ENCODE measurements around the gene CABP1.
"Not testable (repeated sequence)": the region's sequence is repeated elsewhere in the genome, so short reads cannot be mapped to it uniquely, and the experiment has no call there.

The CABP1 gene

DNA sequence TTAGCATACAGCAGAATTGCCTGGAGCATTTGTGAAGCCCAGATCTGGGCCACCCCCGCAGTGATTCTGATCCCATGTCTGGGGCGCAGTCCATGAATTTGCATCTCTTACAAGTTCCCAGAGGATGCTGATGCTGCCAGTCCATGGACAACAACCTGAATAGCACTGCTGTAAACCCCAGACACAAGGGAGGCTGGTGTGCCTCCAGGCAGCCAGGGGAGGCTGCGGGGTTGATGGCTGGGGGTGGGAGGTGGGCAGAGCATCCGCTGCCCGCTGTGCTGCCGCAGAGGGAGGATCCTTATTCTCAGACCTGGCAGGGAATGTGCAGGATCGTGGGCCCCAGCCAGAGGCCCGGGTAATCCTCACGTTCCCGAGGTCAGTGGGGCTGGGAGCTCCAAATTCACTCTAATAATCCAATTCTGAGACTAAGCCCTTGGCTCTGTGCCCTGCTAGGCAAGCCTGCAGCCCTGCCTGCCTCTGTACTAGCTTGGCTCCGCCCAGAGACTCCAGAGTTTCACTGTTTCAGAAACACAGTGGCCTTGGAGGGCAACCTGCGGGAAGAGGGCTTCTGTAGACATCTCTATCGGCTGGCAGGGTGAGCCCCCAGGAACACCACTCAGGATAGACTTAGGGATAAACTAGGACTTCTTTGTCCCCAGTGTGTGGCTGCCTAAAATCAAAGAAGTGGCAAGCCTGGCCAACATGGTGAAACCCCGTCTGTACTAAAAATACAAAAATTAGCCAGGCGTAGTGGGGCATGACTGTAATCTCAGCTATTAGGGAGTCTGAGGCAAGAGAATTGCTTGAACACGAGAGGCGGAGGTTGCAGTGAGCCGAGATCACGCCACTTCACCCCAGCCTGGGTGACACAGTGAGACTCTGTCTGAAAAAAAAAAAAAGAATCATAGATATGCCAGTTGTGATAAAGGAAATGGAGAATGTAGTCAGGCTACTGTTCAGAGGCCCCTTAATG is 28.7 kb downstream of the CABP1 start:
- no peak overlapping the region for H3K27ac ChIP-seq (ENCODE audit: low read length)

GRCh38 chr12:120670237-120670636 is 29.8 kb downstream of the CABP1 start:
- H3K27me3 ChIP-seq (ENCODE audit: control insufficient read depth in 1 of 2, insufficient read depth in 2 of 2, low read length in 2 of 2); H3K4me3 ChIP-seq (ENCODE audit: low read length in 2 of 2); H3K9me3 ChIP-seq (ENCODE audit: control insufficient read depth in 2 of 2, low read length in 2 of 2); H3K9ac ChIP-seq (ENCODE audit: low read length in 2 of 2); H3K4me1 ChIP-seq (ENCODE audit: control insufficient read depth, insufficient read depth, low read length); H3K27ac ChIP-seq (ENCODE audit: low read length); H3K36me3 ChIP-seq (ENCODE audit: control insufficient read depth in 2 of 2, insufficient read depth in 2 of 2, low read length in 2 of 2): not testable (repeated sequence)

More for the DNA sequence above, 28.7 kb downstream of the CABP1 start:
- H3K9me3 ChIP-seq (ENCODE audit: control insufficient read depth in 2 of 2, low read length in 2 of 2), result no peaks in the 10 kb centered on the region
- H3K4me1 ChIP-seq (ENCODE audit: control insufficient read depth, insufficient read depth, low read length), result no peaks in the 10 kb centered on the region
- no peak overlapping the region for H3K9ac ChIP-seq (ENCODE audit: low read length in 2 of 2)
- peaks cover 0 to 2% of the 10 kb centered on the region in 2 donors for H3K27me3 ChIP-seq (ENCODE audit: control insufficient read depth in 1 of 2, insufficient read depth in 2 of 2, low read length in 2 of 2)
- H3K36me3 ChIP-seq (ENCODE audit: control insufficient read depth in 2 of 2, insufficient read depth in 2 of 2, low read length in 2 of 2), result no peaks in the 10 kb centered on the region
- no peak overlapping the region for H3K4me3 ChIP-seq (ENCODE audit: low read length in 2 of 2)

- no peaks in the 10 kb centered on the region for H3K9me3 ChIP-seq (ENCODE audit: control insufficient read depth in 2 of 2, low read length in 2 of 2)
- H3K27ac ChIP-seq (ENCODE audit: low read length), result no peak overlapping the region
- no peaks in the 10 kb centered on the region for H3K36me3 ChIP-seq (ENCODE audit: control insufficient read depth in 2 of 2, insufficient read depth in 2 of 2, low read length in 2 of 2)
Measured at GRCh38 chr12:120670667-120671066, 30.2 kb downstream of the CABP1 start.

DNA sequence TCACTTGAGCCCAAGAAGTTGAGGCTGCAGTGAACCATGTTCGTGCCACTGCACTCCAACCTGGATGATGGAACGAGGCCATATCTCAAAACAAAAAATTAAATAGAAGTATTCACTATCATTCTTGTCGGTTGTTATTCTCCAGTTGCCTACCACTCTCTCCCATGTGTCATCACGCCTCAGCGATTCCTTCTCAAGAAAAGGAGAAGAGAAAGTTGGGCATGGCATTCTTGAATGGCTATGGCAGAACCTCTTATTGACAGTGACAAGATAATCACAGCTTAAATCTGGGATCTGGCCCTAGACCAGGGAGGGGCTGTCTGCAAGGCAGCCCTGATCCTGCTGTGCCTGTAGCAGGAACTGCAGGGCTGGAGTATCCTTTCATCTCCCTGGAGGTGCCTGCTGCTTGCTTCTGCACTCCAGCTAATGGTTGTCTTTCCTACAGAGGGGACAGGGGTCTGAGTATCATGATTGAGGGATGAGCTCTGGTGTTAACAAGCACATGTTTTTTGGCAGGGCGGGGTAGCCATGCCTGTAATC is 33.7 kb downstream of the CABP1 start:
- H3K27me3 ChIP-seq (ENCODE audit: control insufficient read depth in 1 of 2, insufficient read depth in 2 of 2, low read length in 2 of 2), result no peaks in the 10 kb centered on the region
- no peaks in the 10 kb centered on the region for H3K4me1 ChIP-seq (ENCODE audit: control insufficient read depth, insufficient read depth, low read length)
- no peak overlapping the region for H3K9ac ChIP-seq (ENCODE audit: low read length in 2 of 2)
- no peaks in the 10 kb centered on the region for H3K36me3 ChIP-seq (ENCODE audit: control insufficient read depth in 2 of 2, insufficient read depth in 2 of 2, low read length in 2 of 2)
- H3K4me3 ChIP-seq (ENCODE audit: low read length in 2 of 2), result no peak overlapping the region
- no peaks in the 10 kb centered on the region for H3K9me3 ChIP-seq (ENCODE audit: control insufficient read depth in 2 of 2, low read length in 2 of 2)
- no peak overlapping the region for H3K27ac ChIP-seq (ENCODE audit: low read length)

More at GRCh38 chr12:120670667-120671066, 30.2 kb downstream of the CABP1 start:
- no peaks in the 10 kb centered on the region for H3K4me1 ChIP-seq (ENCODE audit: control insufficient read depth, insufficient read depth, low read length)
- H3K4me3 ChIP-seq (ENCODE audit: low read length in 2 of 2), result no peak overlapping the region
- no peak overlapping the region for H3K9ac ChIP-seq (ENCODE audit: low read length in 2 of 2)
- H3K27me3 ChIP-seq (ENCODE audit: control insufficient read depth in 1 of 2, insufficient read depth in 2 of 2, low read length in 2 of 2), result peaks cover 0 to 2% of the 10 kb centered on the region in 2 donors

GRCh38 chr12:120677765-120678473 is 37.5 kb downstream of the CABP1 start:
- H3K36me3 ChIP-seq (ENCODE audit: control insufficient read depth in 2 of 2, insufficient read depth in 2 of 2, low read length in 2 of 2), result no peaks in the 10 kb centered on the region
- H3K4me3 ChIP-seq (ENCODE audit: low read length in 2 of 2), result no peak overlapping the region
- H3K4me1 ChIP-seq (ENCODE audit: control insufficient read depth, insufficient read depth, low read length), result no peaks in the 10 kb centered on the region
- H3K9me3 ChIP-seq (ENCODE audit: control insufficient read depth in 2 of 2, low read length in 2 of 2), result no peaks in the 10 kb centered on the region
- no peak overlapping the region for H3K9ac ChIP-seq (ENCODE audit: low read length in 2 of 2)
- H3K27me3 ChIP-seq (ENCODE audit: control insufficient read depth in 1 of 2, insufficient read depth in 2 of 2, low read length in 2 of 2), result no peaks in the 10 kb centered on the region
- no peak overlapping the region for H3K27ac ChIP-seq (ENCODE audit: low read length)

DNA sequence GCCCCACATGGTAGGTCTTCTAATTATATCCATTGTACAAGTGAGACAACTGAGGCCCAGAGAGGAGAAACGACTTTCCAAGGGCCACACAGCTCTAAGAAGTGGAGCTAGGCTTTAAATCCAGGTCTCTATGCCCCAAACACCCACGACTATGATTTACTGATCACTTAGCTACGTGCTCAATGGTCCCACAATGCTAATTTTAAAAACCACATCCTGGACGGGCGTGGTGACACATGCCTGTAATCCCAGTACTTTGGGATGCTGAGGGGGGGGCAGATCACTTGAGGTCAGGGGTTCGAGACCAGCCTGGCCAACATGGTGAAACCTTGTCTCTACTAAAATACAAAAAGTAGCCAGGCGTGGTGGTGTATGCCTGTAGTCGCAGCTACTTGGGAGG is 38.1 kb downstream of the CABP1 start:
- Histone ChIP-seq H3K4me3 (ENCODE audit: low read length in 2 of 2) (no peak overlapping the region), H3K27ac (ENCODE audit: low read length) (no peak overlapping the region)

DNA sequence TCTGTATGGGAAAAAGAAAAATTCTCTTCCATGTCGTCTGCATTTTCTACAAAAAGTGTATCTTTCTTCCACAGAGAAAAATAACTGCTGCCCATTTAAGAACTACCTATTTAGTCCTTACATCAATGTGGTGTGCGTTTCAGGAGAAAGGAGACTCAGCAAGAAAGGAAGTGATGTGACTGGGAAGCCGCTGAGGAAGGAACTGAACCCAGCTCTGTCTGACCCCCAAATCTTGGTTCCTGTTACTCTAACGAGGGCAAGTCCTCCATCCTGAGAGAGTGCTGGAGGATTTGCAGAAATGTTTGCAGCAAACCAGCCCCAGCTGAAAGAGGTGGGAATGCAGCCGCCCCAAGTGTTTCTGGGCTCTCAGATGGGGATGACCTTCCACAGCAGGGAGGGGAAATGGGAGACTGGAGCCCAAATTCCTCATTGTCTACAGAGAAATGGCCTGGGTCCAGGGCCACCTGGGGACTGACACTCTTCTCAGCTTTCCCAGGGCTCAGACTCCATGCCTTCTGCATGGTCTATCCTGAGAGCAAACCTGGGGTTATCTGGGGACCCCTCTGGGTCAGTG is 39.8 kb downstream of the CABP1 start:
- Histone ChIP-seq H3K4me1 (ENCODE audit: control insufficient read depth, insufficient read depth, low read length) (no peaks in the 10 kb centered on the region), H3K9ac (ENCODE audit: low read length in 2 of 2) (no peak overlapping the region)

More for the DNA sequence above, 38.1 kb downstream of the CABP1 start:
- H3K4me1 ChIP-seq (ENCODE audit: control insufficient read depth, insufficient read depth, low read length), result no peaks in the 10 kb centered on the region
- no peaks in the 10 kb centered on the region for H3K27me3 ChIP-seq (ENCODE audit: control insufficient read depth in 1 of 2, insufficient read depth in 2 of 2, low read length in 2 of 2)
- H3K36me3 ChIP-seq (ENCODE audit: control insufficient read depth in 2 of 2, insufficient read depth in 2 of 2, low read length in 2 of 2), result no peaks in the 10 kb centered on the region
- no peak overlapping the region for H3K9ac ChIP-seq (ENCODE audit: low read length in 2 of 2)
- no peaks in the 10 kb centered on the region for H3K9me3 ChIP-seq (ENCODE audit: control insufficient read depth in 2 of 2, low read length in 2 of 2)

DNA sequence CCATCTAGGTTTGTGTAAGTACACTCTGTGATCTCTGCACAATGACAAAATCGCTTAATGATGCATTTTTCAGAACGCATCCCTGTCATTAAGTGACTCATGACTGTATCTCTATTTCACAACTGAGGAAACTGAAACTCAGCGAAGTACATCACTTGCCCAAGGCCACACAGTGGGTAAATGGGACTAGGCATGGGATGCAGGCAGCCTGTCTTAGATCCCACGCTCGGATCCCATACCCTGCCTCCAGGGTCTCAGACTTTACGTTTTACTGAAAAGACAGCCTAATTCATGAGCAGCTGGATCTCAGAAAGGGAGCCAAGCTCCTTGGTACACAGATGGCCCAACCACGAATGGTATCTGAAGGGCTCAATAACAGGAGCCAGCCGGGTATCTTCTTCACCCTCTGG is 44.1 kb downstream of the CABP1 start:
- Histone ChIP-seq H3K4me1 (ENCODE audit: control insufficient read depth, insufficient read depth, low read length) (peaks cover 24% of the 10 kb centered on the region), H3K27ac (ENCODE audit: low read length) (no peak overlapping the region), H3K9me3 (ENCODE audit: control insufficient read depth in 2 of 2, low read length in 2 of 2) (no peaks in the 10 kb centered on the region), H3K9ac (ENCODE audit: low read length in 2 of 2) (no peak overlapping the region), H3K27me3 (ENCODE audit: control insufficient read depth in 1 of 2, insufficient read depth in 2 of 2, low read length in 2 of 2) (no peaks in the 10 kb centered on the region), H3K36me3 (ENCODE audit: control insufficient read depth in 2 of 2, insufficient read depth in 2 of 2, low read length in 2 of 2) (no peaks in the 10 kb centered on the region), H3K4me3 (ENCODE audit: low read length in 2 of 2) (no peak overlapping the region)

More for the DNA sequence above, 39.8 kb downstream of the CABP1 start:
- Histone ChIP-seq H3K9me3 (ENCODE audit: control insufficient read depth in 2 of 2, low read length in 2 of 2) (no peaks in the 10 kb centered on the region), H3K4me3 (ENCODE audit: low read length in 2 of 2) (no peak overlapping the region), H3K27me3 (ENCODE audit: control insufficient read depth in 1 of 2, insufficient read depth in 2 of 2, low read length in 2 of 2) (no peaks in the 10 kb centered on the region), H3K36me3 (ENCODE audit: control insufficient read depth in 2 of 2, insufficient read depth in 2 of 2, low read length in 2 of 2) (no peaks in the 10 kb centered on the region), H3K27ac (ENCODE audit: low read length) (no peak overlapping the region)

DNA sequence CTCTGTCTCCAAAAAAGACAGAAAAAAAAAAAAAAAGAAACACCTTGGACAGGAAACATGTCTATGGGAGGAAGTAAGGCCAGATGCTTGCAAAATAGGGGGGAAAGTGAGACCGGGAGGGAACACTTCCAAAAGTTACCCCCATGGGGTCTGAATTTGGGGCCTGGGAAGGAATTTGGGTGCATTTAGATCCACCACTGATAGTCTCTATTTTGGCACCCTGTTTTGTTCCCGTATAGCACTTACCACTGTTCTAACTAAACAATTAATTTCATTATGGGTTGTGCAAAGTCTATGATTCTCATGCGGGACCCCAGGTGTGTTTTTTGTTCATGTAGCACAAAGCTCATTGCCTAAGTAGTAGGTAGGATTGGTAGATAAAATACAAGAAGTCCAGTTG is 45.1 kb downstream of the CABP1 start:
- Histone ChIP-seq H3K9me3 (ENCODE audit: control insufficient read depth in 2 of 2, low read length in 2 of 2) (no peaks in the 10 kb centered on the region), H3K9ac (ENCODE audit: low read length in 2 of 2) (no peak overlapping the region), H3K4me3 (ENCODE audit: low read length in 2 of 2) (peak overlapping the region in 1 of 2 donors; percentile 96)

DNA sequence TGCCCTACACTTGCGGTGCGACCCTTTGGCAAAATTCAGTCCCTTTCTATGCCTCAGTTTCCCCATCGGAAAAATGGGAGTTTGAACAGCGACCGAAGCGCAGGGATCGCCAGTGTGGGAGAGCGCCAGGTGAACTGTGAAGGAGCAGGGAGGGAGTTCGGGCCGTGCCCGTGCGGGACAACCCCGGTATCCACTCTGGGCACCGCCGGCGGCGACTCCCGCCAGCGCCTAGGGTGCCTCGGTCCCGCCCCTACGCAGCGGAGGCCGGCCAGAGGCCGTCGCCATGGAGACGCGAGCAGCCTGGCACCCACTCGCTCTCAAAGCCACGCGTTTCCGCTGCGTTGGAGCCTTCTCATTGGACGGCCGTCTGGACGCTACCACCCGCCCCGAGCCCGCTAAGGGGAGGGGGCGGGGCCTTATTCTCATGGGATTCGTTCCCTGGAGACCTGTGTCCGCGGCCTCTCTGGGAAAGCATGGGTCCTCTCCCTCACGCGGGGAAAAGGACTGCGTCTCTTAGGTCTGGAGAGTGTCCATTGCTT is 45.8 kb downstream of the CABP1 start:
- Histone ChIP-seq H3K9me3 (ENCODE audit: control insufficient read depth in 2 of 2, low read length in 2 of 2) (no peaks in the 10 kb centered on the region), H3K27ac (ENCODE audit: low read length) (peak overlapping the region; percentile 70), H3K27me3 (ENCODE audit: control insufficient read depth in 1 of 2, insufficient read depth in 2 of 2, low read length in 2 of 2) (no peaks in the 10 kb centered on the region), H3K4me3 (ENCODE audit: low read length in 2 of 2) (peak overlapping the region; percentile 96 to 97), H3K4me1 (ENCODE audit: control insufficient read depth, insufficient read depth, low read length) (peaks cover 24% of the 10 kb centered on the region), H3K36me3 (ENCODE audit: control insufficient read depth in 2 of 2, insufficient read depth in 2 of 2, low read length in 2 of 2) (no peaks in the 10 kb centered on the region), H3K9ac (ENCODE audit: low read length in 2 of 2) (peak overlapping the region; percentile 71 to 80)

More for the DNA sequence above, 45.1 kb downstream of the CABP1 start:
- H3K4me1 ChIP-seq (ENCODE audit: control insufficient read depth, insufficient read depth, low read length), result peaks cover 24% of the 10 kb centered on the region
- no peaks in the 10 kb centered on the region for H3K27me3 ChIP-seq (ENCODE audit: control insufficient read depth in 1 of 2, insufficient read depth in 2 of 2, low read length in 2 of 2)
- H3K27ac ChIP-seq (ENCODE audit: low read length), result no peak overlapping the region
- no peaks in the 10 kb centered on the region for H3K36me3 ChIP-seq (ENCODE audit: control insufficient read depth in 2 of 2, insufficient read depth in 2 of 2, low read length in 2 of 2)
